ENCODE results near the gene EYS. TPM values are rescaled to one million over a fixed set of nuclear protein-coding genes. Genes with fewer than 3 reads are reported as not detected.

The EYS gene
- total and polyA plus RNA-seq, 8 donors: 0.24 to 0.85 (median 0.55) TPM

DNA sequence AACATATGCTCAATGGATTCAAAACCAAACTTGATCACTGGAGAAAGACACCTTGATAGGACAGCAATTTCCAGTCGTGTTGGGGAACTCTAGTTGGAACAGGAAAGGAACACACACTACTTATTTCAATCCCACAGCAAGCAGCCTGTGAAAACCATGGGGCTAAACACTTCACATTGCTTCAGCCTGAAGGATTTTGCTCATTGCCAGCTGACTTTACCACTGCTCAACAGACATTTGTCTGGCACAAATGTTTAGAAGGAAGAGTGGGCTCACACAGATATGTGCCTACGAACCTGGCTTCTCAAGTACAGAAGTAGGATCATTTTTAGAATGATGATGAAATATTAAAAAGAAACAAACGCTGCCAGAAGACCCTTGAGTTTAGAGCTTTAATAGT lies 1473.3 kb downstream of the EYS start:
- Histone ChIP-seq H3K4me1 (no peaks in the 10 kb centered on the region), H3K27ac (no peak overlapping the region), H3K9me3 (peaks cover 0 to 3% of the 10 kb centered on the region in 2 donors), H3K27me3 (no peaks in the 10 kb centered on the region), H3K4me3 (no peak overlapping the region), H3K36me3 (no peaks in the 10 kb centered on the region)
- TF ChIP-seq CTCF (IDR thresholded peaks at IDR 0.05): no peak
- intact Hi-C loops (cut with DNase I): no loop called here
- no peak for DNase-seq
- no peak for ATAC-seq

GRCh38 chr6:64231928-64232327 lies 1475.1 kb downstream of the EYS start:
- intact Hi-C loops (cut with DNase I): no loop called here
- TF ChIP-seq CTCF (IDR thresholded peaks at IDR 0.05): no peak
- ATAC-seq (no peak), DNase-seq (no peak)
- Histone ChIP-seq H3K27me3 (no peaks in the 10 kb centered on the region), H3K4me1 (no peaks in the 10 kb centered on the region), H3K36me3 (no peaks in the 10 kb centered on the region), H3K27ac (no peak overlapping the region), H3K9me3 (no peaks in the 10 kb centered on the region), H3K4me3 (no peak overlapping the region)

DNA sequence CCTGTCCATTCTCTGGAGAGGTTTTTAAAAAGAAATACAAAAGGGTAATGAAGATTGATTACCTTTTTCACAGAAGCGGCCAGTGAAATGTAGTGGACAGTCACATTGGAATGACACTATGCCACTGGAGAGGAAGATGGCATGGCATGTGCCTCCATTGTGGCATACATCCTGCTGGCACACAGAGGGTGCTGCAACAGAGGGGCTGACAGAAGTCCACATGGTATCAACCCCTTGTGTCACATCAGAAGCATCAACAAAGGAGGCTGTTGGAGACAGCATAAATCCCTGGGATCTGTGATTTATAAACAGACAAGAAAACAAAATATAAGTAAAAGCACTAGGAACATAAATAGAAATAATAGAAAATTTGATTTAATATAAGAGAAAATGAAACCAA lies 1476.5 kb downstream of the EYS start:
- H3K9me3 ChIP-seq: no peaks in the 10 kb centered on the region
- TF ChIP-seq CTCF (IDR thresholded peaks at IDR 0.05): no peak
- no peaks in the 10 kb centered on the region for H3K36me3 ChIP-seq
- no peaks in the 10 kb centered on the region for H3K4me1 ChIP-seq
- ATAC-seq: no peak
- intact Hi-C loops (cut with DNase I): no loop called here
- H3K27me3 ChIP-seq: no peaks in the 10 kb centered on the region
- no peak overlapping the region for H3K4me3 ChIP-seq
- no peak for DNase-seq
- no peak overlapping the region for H3K27ac ChIP-seq

DNA sequence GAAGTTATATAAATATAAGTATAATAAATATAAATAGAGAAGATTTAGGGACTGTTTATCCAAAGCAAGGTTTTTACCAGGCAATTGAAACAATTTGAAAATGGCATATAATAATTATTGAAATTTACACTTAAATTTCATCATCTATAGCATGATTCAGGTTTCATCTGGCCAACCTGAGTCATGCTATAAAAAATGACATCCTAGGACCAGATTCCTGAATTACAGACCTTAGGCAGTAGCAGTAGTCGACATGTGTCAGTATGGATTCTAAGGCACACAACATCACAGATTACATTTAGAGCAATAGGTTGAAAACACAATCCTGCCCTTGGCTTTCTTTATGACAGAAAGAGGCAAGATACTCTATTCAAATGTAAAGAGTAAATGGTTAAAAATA lies 1479.2 kb downstream of the EYS start:
- intact Hi-C loops (cut with DNase I): no loop called here
- Histone ChIP-seq H3K4me3 (no peak overlapping the region), H3K27ac (no peak overlapping the region), H3K27me3 (no peaks in the 10 kb centered on the region), H3K36me3 (no peaks in the 10 kb centered on the region), H3K4me1 (no peaks in the 10 kb centered on the region), H3K9me3 (no peaks in the 10 kb centered on the region)
- DNase-seq (no peak), ATAC-seq (no peak)
- no peak for TF ChIP-seq CTCF (IDR thresholded peaks at IDR 0.05)

- no peak overlapping the region for H3K4me3 ChIP-seq
- DNase-seq: no peak
- no peaks in the 10 kb centered on the region for H3K4me1 ChIP-seq
- no peak overlapping the region for H3K27ac ChIP-seq
- H3K9me3 ChIP-seq: no peaks in the 10 kb centered on the region
- intact Hi-C loops (cut with DNase I): no loop called here
- no peaks in the 10 kb centered on the region for H3K27me3 ChIP-seq
- TF ChIP-seq CTCF (IDR thresholded peaks at IDR 0.05): no peak
- no peaks in the 10 kb centered on the region for H3K36me3 ChIP-seq
- ATAC-seq: no peak
These were observed 1481.5 kb downstream of the EYS start for GRCh38 chr6:64225503-64225902.

Measured in left lung (tissue), 10 donors.